ENCODE measurements around the gene UFSP1.

The UFSP1 gene

GRCh38 chr7:100854146-100854895 is 35.2 kb downstream of the UFSP1 start:
- no peak for DNase-seq

- peak; percentile 73 for DNase-seq
Observed at GRCh38 chr7:100852048-100852872, 37.3 kb downstream of the UFSP1 start, which contains the start of gene SLC12A9. Gene SLC12A9 (plus strand): TSS chr7:100852713. CDS start chr7:100854198, 1,485 bp downstream.

GRCh38 chr7:100847360-100847759 is 42.2 kb downstream of the UFSP1 start:
- DNase-seq: no peak

- DNase-seq: no peak
Observed at GRCh38 chr7:100840470-100841100, 48.9 kb downstream of the UFSP1 start.

- no peak for DNase-seq
Observed at GRCh38 chr7:100839361-100839760, 50.2 kb downstream of the UFSP1 start.

All from NCI-H1417 treated with DMSO at 0.1 percent for 48 hours (cell line).